ENCODE data around the gene SIPA1L2.

Gene SIPA1L2

DNA sequence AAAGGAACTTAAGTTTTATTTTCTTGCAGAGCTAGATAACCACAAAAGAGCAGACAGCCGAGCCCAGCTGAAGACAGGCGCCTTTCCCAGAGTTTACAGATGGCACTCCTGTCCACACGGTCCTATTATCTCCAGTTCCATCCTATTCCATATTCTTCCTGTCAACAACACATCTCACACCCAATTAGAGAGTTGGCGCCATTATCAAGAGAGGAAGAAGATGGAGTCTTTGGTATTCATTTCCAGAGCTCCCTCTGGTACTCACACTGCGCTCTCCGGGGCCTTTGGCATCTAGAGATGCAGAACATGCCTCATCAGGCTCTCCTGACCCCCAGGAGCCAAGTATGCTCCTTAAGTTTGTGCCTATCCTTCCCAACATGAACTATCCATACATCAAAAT is 43.3 kb upstream of the SIPA1L2 start:
- ChIA-PET POLR2A (no interaction called here), CTCF (interaction anchor here (0.8 kb wide), 1 partner anchor 11 kb away, joined by 3 read pairs; no protein-coding TSS in a partner anchor)
- TF ChIP-seq CTCF (IDR thresholded peaks at IDR 0.05; ENCODE audit: control extremely low read depth, extremely low read depth, low read depth, missing control alignments), result no peak
- DNase-seq (ENCODE audit: extremely low spot score), result no peak

DNA sequence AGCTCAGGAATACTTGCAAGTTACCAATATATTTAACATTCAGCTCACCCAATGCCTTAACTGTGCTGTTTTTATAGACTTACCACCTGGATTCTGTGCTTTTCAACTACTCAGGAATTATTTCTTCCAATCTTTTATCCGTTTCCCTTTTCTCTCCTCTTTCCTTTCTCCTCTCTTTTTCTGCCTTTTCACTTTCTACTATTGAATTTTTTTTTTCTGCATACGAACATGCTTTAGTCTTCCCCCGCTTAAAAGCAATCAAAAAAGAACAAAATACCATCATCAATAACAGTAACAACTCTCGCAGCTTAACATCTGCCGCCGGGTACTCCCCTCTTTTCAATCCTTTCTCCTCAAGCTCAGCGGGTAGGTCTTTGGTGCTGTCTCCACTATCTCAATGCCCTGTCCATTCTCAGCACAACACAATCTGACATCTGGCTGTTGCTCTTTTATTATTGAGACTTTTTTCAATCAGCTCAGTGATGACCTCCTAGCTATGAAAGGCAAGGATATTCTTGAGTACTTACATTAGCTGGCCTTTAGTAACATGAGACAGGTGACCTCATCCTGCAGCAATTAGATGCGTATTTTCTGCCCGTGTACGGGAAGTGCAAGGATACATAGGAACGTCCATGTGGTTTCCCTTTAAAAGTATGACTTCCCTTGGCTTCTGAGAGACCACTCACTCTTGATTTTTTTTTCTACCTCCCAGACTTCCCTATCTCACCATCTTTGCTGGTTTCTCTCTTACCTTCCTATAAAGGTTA is 40.2 kb upstream of the SIPA1L2 start:
- no peak for TF ChIP-seq CTCF (IDR thresholded peaks at IDR 0.05; ENCODE audit: control extremely low read depth, extremely low read depth, low read depth, missing control alignments)
- ChIA-PET CTCF (no interaction called here), POLR2A (no interaction called here)
- DNase-seq (ENCODE audit: extremely low spot score), result no peak

DNA sequence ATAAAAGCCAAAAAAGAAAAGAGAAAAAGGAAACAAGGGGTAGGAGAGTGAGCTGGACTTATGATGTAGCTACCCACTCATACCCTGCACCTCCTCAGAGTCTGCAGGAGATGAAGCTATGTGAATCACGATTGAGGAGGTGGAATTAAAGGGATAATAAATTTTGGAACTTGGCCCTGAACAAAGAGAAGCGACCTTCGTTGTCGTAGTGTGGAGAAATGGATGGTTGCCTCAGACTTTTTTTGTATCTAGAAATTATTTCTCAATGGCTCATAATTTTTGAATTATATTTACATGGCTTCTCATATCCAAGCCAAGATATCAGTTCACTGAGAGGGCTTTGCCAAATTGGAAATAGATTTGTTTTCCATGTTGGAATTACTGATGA is 37.8 kb upstream of the SIPA1L2 start:
- ChIA-PET CTCF (interaction anchor here (1.5 to 1.7 kb wide), 2 partner anchors 14 to 31 kb away, joined by 4 read pairs; no protein-coding TSS in a partner anchor), POLR2A (no interaction called here)
- no peak for DNase-seq (ENCODE audit: extremely low spot score)

DNA sequence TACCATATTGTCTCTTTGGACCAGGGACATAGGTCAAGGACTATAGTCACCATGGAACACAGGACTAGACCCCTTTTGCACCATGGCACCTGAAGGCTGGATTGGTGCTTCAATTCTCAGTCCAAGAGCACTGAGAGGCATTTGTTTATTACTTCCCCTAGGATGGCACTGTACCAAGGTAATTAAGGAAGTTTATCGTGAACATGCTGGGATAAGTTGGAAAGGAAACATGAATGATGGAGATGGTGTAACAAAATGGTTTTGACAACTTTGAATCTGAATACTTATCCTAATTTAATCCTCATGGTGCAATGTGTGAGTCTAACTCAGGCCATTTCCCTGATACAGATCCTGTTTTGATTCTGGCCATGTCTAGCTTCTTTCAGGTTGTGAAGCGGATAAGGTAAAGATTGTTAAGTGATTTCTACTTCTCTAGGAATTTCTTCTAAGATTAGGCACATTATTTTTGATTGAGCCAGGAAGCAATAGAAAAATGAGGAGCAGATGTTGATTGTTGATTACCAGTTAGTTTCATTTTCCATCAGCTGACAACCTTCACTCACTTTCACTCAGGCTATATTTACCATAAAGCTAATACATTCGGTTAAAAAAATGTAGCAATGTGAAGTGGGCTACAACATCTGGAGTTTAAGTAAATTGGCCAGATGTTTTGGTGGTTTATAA is 37.3 kb upstream of the SIPA1L2 start:
- POLR2A ChIA-PET, result no interaction called here

More for the DNA sequence above, 37.8 kb upstream of the SIPA1L2 start:
- no peak for TF ChIP-seq CTCF (IDR thresholded peaks at IDR 0.05; ENCODE audit: control extremely low read depth, extremely low read depth, low read depth, missing control alignments)

DNA sequence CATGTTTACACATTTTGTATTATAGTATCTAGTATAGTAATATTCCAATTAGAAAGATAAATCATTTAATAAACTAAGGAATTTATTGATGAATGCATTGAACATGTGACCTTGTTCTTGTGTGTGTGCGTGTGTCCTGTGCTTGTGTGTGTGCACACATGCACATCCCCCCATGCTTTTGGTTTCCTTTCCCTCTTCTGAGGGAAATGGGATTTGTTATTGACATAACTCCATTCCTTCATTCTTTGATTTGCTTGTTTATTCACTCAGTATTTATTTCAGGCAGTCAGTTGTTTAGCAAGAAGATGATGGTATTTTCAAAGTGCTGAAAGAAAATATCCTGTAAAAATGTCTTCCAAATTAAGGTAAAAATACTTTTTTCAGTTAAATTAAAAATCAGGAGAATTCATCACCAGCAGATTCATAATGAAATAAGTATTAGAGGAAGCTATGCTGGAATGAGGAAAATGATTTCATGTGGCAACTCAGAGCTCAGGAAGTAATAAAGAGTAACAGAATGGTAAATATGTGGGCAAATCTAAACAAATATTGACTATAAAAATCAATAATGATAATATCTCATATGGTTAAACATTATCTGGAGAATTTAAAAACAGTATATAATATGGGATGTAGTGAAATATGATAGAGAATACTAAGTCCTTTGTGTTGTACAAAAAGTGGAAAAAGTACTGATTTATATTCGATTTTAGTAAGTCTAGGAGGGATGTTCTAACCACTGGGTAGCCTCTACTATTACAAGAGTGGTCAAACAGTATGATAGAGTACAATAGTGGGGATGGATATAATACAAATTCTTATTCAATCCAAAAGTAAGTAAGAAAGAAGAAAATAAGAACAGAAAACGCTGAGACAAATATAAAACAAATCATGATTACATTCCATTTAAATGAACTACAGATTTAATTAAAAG is 35.2 kb upstream of the SIPA1L2 start:
- CTCF ChIA-PET, result interaction anchor here (1.3 kb wide), 1 partner anchor 29 kb away, joined by 3 read pairs; no protein-coding TSS in a partner anchor
- TF ChIP-seq CTCF (IDR thresholded peaks at IDR 0.05; ENCODE audit: control extremely low read depth, extremely low read depth, low read depth, missing control alignments), result no peak
- POLR2A ChIA-PET, result no interaction called here
- no peak for DNase-seq (ENCODE audit: extremely low spot score)

More for the DNA sequence above, 37.3 kb upstream of the SIPA1L2 start:
- DNase-seq (ENCODE audit: extremely low spot score), result no peak
- TF ChIP-seq CTCF (IDR thresholded peaks at IDR 0.05; ENCODE audit: control extremely low read depth, extremely low read depth, low read depth, missing control alignments), result no peak
- CTCF ChIA-PET, result interaction anchor here (1.5 to 1.7 kb wide), 2 partner anchors 13 to 30 kb away, joined by 4 read pairs; no protein-coding TSS in a partner anchor

DNA sequence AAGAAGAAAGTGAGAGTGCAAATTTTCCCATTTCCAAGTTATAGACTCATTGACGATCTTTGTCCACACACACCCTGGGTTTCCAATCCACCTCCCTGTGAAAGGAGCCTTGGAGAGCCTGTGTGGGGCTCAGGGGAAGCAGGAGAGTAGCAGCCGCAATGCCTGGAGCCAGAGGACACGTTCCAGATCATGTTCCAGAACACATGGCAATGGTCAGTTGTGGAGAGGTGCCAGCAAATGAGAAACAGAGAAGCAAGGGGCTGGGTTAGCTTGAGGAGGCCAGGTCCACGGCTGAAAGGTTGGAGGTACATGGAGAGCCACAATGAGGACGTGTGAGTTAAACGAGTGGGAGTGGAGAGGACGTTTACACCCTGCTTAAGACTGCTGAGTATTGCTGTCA is 33.0 kb upstream of the SIPA1L2 start:
- ChIA-PET POLR2A (no interaction called here), CTCF (no interaction called here)
- no peak for DNase-seq (ENCODE audit: extremely low spot score)
- TF ChIP-seq CTCF (IDR thresholded peaks at IDR 0.05; ENCODE audit: control extremely low read depth, extremely low read depth, low read depth, missing control alignments), result no peak
